GM11168 (cell line): ENCODE data around the gene METTL23.
"Not testable (repeated sequence)": the region's sequence is repeated elsewhere in the genome, so short reads cannot be mapped to it uniquely, and the experiment has no call there.

Experiments used
- in situ Hi-C: fragments of 300-500 bp; cut with MboI; formaldehyde crosslinking; loops from one replicate; pipeline ENCODE4 v1.12.0; 2022; ENCODE audit warnings: low sequenced_read_pairs; ENCODE audit not compliant: unreplicated experiment

The METTL23 gene

DNA sequence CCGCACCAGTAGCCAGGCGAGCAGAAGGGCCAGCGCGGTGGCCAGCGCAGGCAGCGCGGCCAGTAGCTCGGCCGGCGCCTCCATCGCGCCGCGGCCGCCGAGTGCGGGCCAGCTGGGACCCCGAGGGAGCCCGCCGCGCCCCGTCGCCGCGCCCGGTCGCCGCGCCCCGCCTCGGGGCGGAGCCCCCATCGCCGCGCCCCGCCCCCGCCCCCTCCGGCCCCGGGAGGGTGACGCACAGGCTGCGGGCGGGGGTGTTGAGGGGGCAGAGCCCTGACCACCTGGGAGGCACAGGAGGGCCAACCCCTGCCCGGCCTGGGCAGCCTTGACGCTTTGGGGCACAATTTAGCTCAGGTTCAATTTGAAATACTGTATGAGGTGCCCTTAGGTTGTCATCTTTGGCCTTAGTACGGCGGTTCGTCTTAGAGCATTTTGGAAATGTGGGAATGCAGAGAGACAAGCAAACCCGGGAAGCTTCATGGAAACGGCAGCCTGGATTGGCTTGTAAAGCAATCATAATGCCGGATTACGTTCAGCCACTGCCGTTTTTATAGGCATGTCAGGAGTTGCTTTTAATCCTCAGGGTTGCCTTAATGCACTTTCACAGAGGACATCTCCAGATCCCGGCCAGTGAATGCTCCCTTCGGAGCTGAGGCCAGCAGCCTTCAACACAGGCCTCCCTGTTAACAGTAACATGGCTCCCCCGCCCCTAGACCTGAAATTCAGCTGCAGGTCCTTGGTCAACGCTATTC lies 15.6 kb upstream of the METTL23 start, which contains the start of gene MXRA7:
TSS of gene MXRA7 (minus strand) at position 103 of the 749 bp plus-strand sequence. CDS start at position 84, 19 bp downstream.
- in situ Hi-C loops: no loop called here

- in situ Hi-C loops: not testable (repeated sequence)
Observed at GRCh38 chr17:76712321-76712720, 14.3 kb upstream of the METTL23 start.

- in situ Hi-C loops: no loop called here
Observed at GRCh38 chr17:76713765-76714164, 12.9 kb upstream of the METTL23 start.

DNA sequence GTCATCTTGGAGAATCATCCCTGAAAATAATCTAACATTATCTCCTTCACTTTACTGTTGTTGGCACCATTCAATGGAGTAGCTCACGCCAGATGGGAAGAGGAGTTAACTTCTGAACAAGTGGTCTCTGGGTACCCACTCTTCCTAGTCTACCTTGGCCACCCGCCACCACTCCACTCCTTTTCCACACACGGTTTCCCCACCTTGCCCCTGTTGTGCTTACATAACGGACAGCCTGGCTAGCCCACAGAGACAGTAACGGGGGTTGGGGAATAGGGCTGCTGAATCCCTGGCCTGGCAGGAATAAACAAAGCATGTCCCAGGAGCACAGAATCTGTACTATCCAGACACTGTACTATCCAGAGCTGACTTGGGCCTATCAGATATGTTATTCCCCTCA lies 12.3 kb upstream of the METTL23 start:
- in situ Hi-C loops: no loop called here

GRCh38 chr17:76714822-76715495 lies 11.7 kb upstream of the METTL23 start:
- in situ Hi-C loops: no loop called here

GRCh38 chr17:76715496-76715830 lies 11.2 kb upstream of the METTL23 start:
- in situ Hi-C loops: no loop called here

DNA sequence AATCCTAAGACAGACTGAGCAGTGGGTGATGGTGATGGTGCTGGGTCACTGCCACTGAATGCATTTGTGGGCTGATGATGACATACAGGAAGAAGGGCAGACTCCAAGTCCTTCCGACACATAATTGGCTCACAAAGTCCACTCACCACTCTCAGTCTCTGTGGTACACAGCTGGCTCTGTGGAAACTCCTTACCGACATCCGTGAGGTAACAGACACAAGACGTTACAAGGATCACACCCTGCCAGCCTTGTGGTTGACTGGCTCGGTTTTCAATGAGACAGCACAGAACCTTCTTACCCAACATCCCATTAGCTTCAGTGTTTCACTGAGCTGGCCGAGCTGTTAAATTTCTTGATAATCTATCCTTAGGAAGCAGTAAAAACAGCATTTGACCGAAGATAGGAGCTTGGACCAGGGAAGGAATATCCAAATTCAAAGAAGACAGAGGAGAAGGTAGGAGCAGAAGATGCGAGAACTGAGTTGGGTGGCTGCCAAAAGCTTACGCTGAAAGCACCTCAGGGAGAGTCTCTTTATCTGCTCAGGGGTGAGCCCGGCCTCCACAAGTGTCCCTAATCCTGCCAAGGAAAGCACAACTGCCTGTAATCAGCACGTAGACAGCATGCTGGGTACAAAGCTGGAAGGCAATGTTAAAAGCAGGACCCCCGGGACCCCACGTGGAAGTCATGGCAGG lies 10.3 kb upstream of the METTL23 start:
- in situ Hi-C loops: no loop called here

- in situ Hi-C loops: no loop called here
Observed at GRCh38 chr17:76716839-76717215, 9.8 kb upstream of the METTL23 start.

DNA sequence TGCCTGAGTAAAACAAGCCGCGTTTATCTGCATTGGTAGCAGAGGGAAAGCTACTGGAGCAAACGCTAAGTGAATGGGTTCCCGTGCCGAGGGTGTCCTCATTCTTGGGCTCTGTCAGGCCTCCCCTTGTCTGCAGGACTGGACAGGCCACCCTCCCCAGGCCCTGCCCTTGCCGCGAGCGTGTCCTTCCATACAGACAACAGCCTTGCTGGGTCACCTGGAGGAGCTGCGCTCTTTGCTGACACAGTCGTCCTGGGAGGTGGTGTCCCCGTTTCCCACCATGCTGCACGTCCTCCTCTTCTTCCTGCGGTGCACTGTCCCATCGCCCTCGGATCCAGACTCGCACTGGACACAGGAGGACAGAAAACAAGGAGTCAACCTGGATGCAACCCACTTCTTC lies 8.1 kb upstream of the METTL23 start:
- in situ Hi-C loops: no loop called here

- in situ Hi-C loops: no loop called here
Observed at GRCh38 chr17:76720211-76720610, 6.4 kb upstream of the METTL23 start.

GRCh38 chr17:76720941-76721340 lies 5.7 kb upstream of the METTL23 start:
- in situ Hi-C loops: no loop called here

- in situ Hi-C loops: no loop called here
Observed at GRCh38 chr17:76721463-76721862, 5.2 kb upstream of the METTL23 start.

GRCh38 chr17:76722279-76722678 lies 4.4 kb upstream of the METTL23 start:
- in situ Hi-C loops: no loop called here

- in situ Hi-C loops: not testable (repeated sequence)
Observed at GRCh38 chr17:76722977-76723376, 3.7 kb upstream of the METTL23 start.

GRCh38 chr17:76723812-76724211 lies 2.8 kb upstream of the METTL23 start:
- in situ Hi-C loops: no loop called here

DNA sequence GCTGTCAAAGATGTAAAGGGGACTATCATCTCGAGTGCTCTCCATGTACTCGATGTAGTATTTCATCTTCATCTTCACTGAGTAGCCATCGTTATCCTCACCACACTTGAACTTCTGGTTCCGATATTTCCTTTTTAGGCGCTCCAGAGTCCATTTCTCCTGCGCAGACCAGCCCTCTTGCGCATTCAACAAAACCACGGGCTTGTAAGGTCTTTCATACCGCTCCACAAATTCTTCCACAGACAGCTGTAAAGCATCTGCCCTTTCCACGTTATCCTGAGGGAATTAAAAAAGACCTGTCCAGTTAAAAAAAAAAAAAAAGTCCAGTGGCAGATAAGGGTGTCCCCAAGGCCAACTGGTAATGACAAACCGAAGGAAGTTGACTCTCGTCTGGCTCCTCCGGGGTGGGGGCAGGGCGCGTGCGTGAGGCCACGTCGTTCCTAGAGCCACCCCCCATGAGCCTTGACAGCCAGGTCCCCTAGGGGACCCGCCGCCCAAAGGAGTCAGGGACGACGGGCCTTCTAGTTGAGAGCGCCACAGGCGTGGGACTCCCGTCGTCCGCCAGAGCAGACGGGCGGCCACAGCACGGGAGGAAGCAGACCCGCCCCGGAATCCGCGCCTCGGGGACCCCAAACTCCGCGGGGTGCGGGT lies 934 bp upstream of the METTL23 start:
- in situ Hi-C loops: no loop called here

DNA sequence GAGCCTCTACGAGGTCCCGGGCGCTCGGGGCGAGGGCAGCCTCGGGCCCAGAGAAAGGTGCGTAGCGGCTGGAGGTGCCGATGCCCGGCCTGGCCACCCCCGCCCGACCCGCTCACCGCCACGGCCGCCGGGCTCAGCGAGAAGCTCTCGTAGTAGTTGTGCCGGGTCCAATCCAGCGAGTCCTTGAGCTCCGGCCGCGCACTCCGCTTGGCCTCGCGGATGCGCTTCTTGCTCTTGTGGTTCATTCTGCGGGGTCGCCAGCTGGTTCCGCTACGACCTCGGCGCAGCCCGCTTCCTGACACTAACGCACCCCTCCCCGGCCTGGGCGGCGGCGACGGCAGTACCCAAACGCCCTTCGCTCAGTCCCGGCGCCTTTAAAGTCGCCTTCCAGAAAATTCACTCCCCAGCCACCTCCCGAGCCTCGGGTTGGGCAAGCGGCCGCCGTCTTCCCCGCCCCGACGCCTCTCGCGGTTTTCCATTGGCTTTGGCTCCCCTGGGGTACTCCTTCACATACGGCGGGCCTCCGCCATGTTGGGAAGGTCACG lies 336 bp upstream of the METTL23 start, which contains the start of gene JMJD6:
TSS of gene JMJD6 (minus strand) at position 376 of the 545 bp plus-strand sequence. CDS start at position 245, 131 bp downstream.
- in situ Hi-C loops: no loop called here

GRCh38 chr17:76727745-76728456 lies 1.3 kb downstream of the METTL23 start:
- in situ Hi-C loops: no loop called here

DNA sequence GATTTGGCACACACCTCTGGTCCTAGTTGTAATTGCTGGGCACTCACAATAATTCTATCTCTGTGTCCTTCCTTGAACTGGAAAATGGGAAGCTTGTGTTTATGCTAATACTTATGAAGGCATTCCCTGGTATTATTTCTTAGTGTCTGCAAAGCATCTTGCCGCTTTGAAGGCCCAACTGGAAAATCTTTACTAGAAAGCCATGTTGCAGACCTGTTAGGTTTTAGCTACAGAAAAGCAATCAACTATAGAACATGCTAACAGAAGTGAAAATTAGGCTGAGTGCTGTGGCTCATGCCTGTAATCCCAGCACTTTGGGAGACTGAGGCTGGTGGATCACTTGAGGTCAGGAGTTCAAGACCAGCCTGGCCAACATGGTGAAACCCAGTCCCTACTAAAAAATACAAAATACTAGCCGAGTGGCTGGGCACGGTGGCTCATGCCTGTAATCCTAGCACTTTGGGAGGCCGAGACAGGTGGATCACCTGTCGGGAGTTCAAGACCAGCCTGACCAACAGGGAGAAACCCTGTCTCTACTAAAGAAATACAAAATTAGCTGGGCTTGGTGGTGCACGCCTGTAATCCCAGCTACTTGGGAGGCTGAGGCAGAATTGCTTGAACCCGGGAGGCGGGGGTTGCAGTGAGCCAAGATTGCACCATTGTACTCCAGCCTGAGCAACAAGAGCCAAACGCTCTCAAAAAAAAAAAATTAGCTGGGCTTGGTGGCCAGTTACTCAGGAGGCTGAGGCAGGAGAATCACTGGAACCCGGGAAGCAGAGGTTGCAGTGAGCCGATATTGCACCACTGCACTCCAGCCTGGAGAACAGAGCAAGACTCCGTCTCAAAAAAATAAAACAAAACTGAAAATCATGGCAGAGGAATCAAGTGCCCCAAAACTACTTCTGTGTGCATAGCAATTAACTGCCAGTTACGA lies 5.4 kb downstream of the METTL23 start:
- in situ Hi-C loops: not testable (repeated sequence)
